Astrocyte (in vitro differentiated cells and primary cell): ENCODE results near the gene PITPNB.

ENCODE experiments used
- CTCF ChIP-seq: IDR thresholded peaks from 2 replicates; pipeline ENCODE4 v1.5.1; 2011; ENCODE audit warnings: low read depth, mild to moderate bottlenecking, inconsistent platforms, low read length, moderate library complexity; ENCODE audit not compliant: insufficient read depth
- EZH2 ChIP-seq: IDR thresholded peaks from 2 replicates; pipeline ENCODE4 v1.6.1; 2012; ENCODE audit warnings: mild to moderate bottlenecking, low read length, inconsistent platforms; ENCODE audit not compliant: insufficient read depth

GRCh38 chr22:27840436-27840835 is 78.6 kb downstream of the PITPNB start:
- no peak for TF ChIP-seq CTCF
- TF ChIP-seq EZH2: no peak
